Measurements from ENCODE around the gene KCNK15.

GRCh38 chr20:44781118-44781517 lies 35.5 kb downstream of the KCNK15 start:
- TF ChIP-seq CTCF (IDR thresholded peaks at IDR 0.05) (no peak), EZH2phosphoT487 (IDR thresholded peaks at IDR 0.05) (no peak), EZH2 (IDR thresholded peaks at IDR 0.05) (no peak)

Data from neural progenitor cell (in vitro differentiated cells).